Fibroblast of mammary gland (primary cell): Measurements from ENCODE around the gene PRSS36.
A peak's percentile ranks its signal among the peaks of the same experiment; 100 is the strongest.
"Not testable (repeated sequence)": the region's sequence is repeated elsewhere in the genome, so short reads cannot be mapped to it uniquely, and the experiment has no call there.

Experiments used
- DNase-seq: peaks from one replicate; pipeline ENCODE4 v3.0.0-alpha.2; 2010; ENCODE audit warnings: low read depth
- H3K4me3 ChIP-seq: 2 replicates; pipeline ENCODE4 v1.5.1; 2011; ENCODE audit warnings: low read depth, mild to moderate bottlenecking, low read length, moderate library complexity; ENCODE audit not compliant: control insufficient read depth
- TF ChIP-seq, protein P1 (sequence below): conservative IDR thresholded peaks from 2 replicates; pipeline ENCODE4 v1.5.1; 2011; ENCODE audit warnings: low read depth, low read length, inconsistent platforms; ENCODE audit not compliant: control insufficient read depth, insufficient read depth

Gene PRSS36

GRCh38 chr16:31182391-31182790 is 32.5 kb upstream of the PRSS36 start:
- no peak for DNase-seq
- TF ChIP-seq, protein P1, sequence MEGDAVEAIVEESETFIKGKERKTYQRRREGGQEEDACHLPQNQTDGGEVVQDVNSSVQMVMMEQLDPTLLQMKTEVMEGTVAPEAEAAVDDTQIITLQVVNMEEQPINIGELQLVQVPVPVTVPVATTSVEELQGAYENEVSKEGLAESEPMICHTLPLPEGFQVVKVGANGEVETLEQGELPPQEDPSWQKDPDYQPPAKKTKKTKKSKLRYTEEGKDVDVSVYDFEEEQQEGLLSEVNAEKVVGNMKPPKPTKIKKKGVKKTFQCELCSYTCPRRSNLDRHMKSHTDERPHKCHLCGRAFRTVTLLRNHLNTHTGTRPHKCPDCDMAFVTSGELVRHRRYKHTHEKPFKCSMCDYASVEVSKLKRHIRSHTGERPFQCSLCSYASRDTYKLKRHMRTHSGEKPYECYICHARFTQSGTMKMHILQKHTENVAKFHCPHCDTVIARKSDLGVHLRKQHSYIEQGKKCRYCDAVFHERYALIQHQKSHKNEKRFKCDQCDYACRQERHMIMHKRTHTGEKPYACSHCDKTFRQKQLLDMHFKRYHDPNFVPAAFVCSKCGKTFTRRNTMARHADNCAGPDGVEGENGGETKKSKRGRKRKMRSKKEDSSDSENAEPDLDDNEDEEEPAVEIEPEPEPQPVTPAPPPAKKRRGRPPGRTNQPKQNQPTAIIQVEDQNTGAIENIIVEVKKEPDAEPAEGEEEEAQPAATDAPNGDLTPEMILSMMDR = no peak
- H3K4me3 ChIP-seq = peak overlapping the region; percentile 96

DNA sequence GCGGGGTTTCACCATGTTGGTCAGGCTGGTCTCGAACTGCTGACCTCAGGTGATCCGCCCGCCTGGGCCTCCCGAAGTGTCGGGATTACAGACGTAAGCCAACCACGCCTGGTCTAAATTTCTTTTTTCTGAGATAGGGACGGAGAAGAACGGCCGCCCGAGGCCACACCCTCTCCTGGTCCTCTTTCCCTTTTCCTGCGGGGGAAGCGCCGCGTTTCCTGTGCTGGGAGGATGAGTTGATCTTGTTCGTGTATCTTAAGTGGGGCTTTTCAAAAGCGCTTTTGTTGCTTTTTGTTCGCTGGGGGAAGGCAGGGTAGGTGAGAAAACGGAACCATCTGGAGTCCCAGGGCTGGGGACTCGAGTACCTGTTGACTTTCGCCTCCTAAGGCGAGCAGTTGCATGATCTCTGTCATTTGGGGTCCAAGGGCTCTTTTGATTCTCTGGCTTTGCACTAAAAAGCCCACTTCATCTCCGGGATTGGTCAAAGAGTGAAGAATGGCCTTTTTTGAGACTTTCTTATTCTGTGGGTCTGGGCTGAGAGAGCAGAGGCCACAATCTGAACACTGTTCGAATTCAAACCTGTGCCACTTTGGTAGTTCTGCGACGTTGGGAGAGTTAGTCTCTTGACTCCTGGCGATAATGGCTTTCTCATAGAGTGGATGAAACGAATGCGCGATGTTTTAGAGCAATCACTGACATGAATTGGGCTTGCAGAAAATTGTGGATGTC is 31.4 kb upstream of the PRSS36 start:
- TF ChIP-seq, protein P1 = no peak
- peak overlapping the region; percentile 96 for H3K4me3 ChIP-seq
- DNase-seq = peak; percentile 49

- peak; percentile 84 for DNase-seq
- TF ChIP-seq, protein P1 = no peak
- H3K4me3 ChIP-seq = peak within 1 kb of the TSS; percentile 96
Measured at GRCh38 chr16:31179747-31180459, 30.0 kb upstream of the PRSS36 start, which contains the start of gene FUS. Gene FUS (plus strand): TSS chr16:31180139. CDS start chr16:31180215, 76 bp downstream.

DNA sequence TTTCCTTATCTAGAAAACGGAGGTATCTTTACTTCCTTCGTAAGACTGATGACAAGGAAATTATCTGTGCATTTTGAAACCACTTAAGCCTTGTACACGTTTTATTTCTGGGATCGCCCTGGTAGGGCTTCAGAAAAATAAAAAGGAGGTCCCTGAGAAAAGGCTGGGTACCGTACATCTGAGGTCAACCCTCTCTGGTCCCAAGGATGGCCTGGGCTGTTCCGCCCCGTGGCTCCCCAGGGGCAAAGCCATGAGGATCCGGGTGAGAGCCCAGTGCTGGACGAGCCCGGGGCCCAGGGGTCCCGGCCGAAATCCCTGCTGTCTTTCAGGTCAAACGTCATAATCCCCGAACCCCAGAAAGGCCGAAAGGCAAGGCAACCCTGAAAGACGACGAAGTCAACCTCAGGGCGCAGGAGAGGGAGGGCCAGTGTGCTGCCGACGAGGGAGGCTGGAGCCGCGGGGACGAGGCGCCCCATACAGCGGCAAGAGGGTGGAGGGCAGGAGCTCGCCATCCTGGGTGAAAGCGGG is 29.4 kb upstream of the PRSS36 start:
- peak overlapping the region; percentile 96 for H3K4me3 ChIP-seq
- DNase-seq = no peak
- TF ChIP-seq, protein P1 = no peak

- H3K4me3 ChIP-seq = no peak overlapping the region
- peak; percentile 66 for DNase-seq
- TF ChIP-seq, protein P1 = no peak
Measured at GRCh38 chr16:31177136-31177535, 27.3 kb upstream of the PRSS36 start.

DNA sequence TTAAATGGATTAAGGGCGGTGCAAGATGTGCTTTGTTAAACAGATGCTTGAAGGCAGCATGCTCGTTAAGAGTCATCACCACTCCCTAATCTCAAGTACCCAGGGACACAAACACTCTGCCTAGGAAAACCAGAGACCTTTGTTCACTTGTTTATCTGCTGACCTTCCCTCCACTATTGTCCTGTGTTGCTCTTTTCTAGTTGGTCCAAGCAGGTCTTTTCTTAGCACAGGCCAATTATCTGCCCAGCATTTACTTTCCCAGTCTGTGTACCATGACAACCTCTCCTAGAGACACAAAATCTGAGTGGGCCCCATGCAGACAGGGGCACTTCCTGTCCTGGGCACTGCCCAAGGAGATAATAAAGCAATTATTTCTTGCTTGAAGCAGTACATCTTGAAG is 20.2 kb upstream of the PRSS36 start:
- H3K4me3 ChIP-seq, DNase-seq: not testable (repeated sequence)

DNA sequence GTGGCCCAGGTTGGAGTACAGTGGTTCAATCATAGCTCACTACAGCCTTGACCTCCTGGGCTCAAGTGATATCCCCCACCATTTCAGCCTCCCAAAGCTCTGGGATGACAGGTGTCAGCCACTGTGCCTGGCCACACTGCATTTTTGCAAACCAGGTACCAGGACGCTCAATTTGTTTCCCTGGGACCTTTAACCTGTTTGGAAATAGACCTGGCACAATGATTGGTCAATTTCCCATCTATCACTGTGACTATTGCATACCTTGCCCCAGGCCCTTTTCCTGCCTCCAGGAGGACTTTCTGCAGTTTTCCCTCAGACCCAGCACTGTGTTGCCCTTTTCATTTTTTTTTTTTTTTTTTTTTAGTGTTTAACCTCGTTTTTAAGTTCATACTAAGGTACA is 19.0 kb upstream of the PRSS36 start:
- no peak overlapping the region for H3K4me3 ChIP-seq
- DNase-seq = no peak
- TF ChIP-seq, protein P1 = no peak
